NB4 (cell line): Measurements from ENCODE around the gene ADAMTSL5.

ENCODE experiments used
- MYC ChIP-seq: IDR thresholded peaks from 2 replicates; pipeline ENCODE4 v1.6.1; 2011; ENCODE audit warnings: low read depth, low read length
- POLR2A ChIP-seq: IDR thresholded peaks from 2 replicates; pipeline ENCODE4 v1.6.1; 2011; ENCODE audit warnings: mild to moderate bottlenecking; ENCODE audit not compliant: insufficient read length; ENCODE audit errors: extremely low read depth
- TF ChIP-seq, protein P1 (sequence below): IDR thresholded peaks from one replicate; pipeline ENCODE4 v1.5.1; 2012; ENCODE audit warnings: low read depth, low read length
- TF ChIP-seq, protein P2 (sequence below): IDR thresholded peaks from 2 replicates; pipeline ENCODE4 v1.6.1; 2011; ENCODE audit warnings: low read depth, low read length

DNA sequence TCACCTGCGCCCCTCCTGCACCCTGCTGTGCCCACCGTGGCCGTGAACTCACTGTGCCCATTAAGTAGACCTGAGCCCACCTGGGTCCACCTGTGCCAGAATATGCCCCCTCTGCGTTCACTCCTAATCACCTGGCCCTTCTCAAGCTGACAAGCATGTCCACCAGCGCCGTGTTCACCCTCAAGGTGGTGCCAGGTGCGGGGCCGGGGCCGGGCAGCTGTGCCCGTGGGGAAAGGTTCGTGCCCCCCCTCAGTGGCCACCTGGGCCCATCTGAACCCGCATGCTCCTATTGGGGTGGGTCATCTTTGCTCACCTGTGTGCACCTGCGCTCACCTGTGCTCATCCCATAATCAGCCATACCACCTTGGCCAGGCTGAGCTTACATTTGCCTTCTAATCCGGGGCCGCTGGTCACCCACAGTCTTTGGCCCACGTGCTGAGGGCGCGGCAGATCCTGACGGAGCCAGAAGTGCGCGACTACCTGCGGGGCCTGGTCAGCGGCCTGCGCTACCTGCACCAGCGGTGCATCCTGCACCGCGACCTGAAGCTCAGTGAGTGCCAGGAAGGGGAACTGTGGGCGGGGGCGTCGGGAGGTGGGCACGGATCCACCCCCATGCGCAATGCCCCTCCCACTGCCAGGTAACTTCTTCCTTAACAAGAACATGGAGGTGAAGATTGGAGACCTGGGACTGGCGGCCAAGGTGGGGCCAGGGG, 13.4 kb upstream of the ADAMTSL5 start:
- TF ChIP-seq, protein P1, sequence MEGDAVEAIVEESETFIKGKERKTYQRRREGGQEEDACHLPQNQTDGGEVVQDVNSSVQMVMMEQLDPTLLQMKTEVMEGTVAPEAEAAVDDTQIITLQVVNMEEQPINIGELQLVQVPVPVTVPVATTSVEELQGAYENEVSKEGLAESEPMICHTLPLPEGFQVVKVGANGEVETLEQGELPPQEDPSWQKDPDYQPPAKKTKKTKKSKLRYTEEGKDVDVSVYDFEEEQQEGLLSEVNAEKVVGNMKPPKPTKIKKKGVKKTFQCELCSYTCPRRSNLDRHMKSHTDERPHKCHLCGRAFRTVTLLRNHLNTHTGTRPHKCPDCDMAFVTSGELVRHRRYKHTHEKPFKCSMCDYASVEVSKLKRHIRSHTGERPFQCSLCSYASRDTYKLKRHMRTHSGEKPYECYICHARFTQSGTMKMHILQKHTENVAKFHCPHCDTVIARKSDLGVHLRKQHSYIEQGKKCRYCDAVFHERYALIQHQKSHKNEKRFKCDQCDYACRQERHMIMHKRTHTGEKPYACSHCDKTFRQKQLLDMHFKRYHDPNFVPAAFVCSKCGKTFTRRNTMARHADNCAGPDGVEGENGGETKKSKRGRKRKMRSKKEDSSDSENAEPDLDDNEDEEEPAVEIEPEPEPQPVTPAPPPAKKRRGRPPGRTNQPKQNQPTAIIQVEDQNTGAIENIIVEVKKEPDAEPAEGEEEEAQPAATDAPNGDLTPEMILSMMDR: no peak
- TF ChIP-seq POLR2A (no peak), MYC (no peak)
- TF ChIP-seq, protein P2, sequence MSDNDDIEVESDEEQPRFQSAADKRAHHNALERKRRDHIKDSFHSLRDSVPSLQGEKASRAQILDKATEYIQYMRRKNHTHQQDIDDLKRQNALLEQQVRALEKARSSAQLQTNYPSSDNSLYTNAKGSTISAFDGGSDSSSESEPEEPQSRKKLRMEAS: no peak
